Measurements from ENCODE around the gene DCP2. TPM values are rescaled to one million over a fixed set of nuclear protein-coding genes. Genes with fewer than 3 reads are reported as not detected.

The DCP2 gene
- total RNA-seq, 1 experiment from 2014 or later: 176 TPM

- H3K27me3 Mint-ChIP-seq (ENCODE audit: low read depth): no peaks in the 10 kb centered on the region
- Histone ChIP-seq H3K23me2 (ENCODE audit: insufficient read length, low read depth, low read length, poor library complexity, severe bottlenecking) (no peaks in the 10 kb centered on the region), H4K5ac (ENCODE audit: insufficient read length, low read depth, low read length) (no peak overlapping the region), H2AK5ac (ENCODE audit: insufficient read length, low read length) (no peak overlapping the region), H3K4ac (ENCODE audit: low read depth, low read length) (no peak overlapping the region), H4K91ac (ENCODE audit: insufficient read length, low read depth, low read length) (no peak overlapping the region), H3K79me2 (ENCODE audit: insufficient read depth, low read length) (no peaks in the 10 kb centered on the region), H3K9me3 (ENCODE audit: control insufficient read depth, low read depth, low read length) (no peaks in the 10 kb centered on the region), H3K27me3 (ENCODE audit: insufficient read depth, low read length) (no peaks in the 10 kb centered on the region), H4K20me1 (ENCODE audit: control insufficient read depth, insufficient read depth, insufficient read length) (no peaks in the 10 kb centered on the region), H3K56ac (ENCODE audit: insufficient read length, low read depth, low read length) (no peak overlapping the region), H3K4me1 (ENCODE audit: insufficient read depth, low read length) (no peaks in the 10 kb centered on the region; the same call in 1 of the 2 replicates), H3K18ac (ENCODE audit: insufficient read length, low read depth, low read length) (no peak overlapping the region), H3K79me1 (ENCODE audit: insufficient read depth, low read depth, low read length, poor library complexity, severe bottlenecking) (no peaks in the 10 kb centered on the region), H2BK5ac (ENCODE audit: insufficient read length, low read length) (no peak overlapping the region), H2BK12ac (ENCODE audit: insufficient read length, low read depth, low read length) (no peak overlapping the region), H3K27ac (ENCODE audit: insufficient read length, low read depth, low read length) (no peak overlapping the region), H2BK15ac (ENCODE audit: low read depth, low read length) (no peak overlapping the region), H2BK120ac (ENCODE audit: low read depth, low read length, poor library complexity, severe bottlenecking) (no peak overlapping the region), H3K9ac (ENCODE audit: extremely low read depth, insufficient read length, low read length) (no peak overlapping the region), H3K23ac (ENCODE audit: insufficient read length, low read depth, low read length) (no peak overlapping the region), H2BK20ac (ENCODE audit: low read depth, low read length, poor library complexity, severe bottlenecking) (no peak overlapping the region), H3T11ph (ENCODE audit: low read length) (no peak overlapping the region), H3K14ac (ENCODE audit: insufficient read depth, low read length) (no peak overlapping the region), H3K4me2 (ENCODE audit: insufficient read depth, insufficient read length, low read length) (no peak overlapping the region), H2AFZ (ENCODE audit: low read length) (no peak overlapping the region), H4K8ac (replicated peaks; ENCODE audit: insufficient read length, low read depth, low read length) (no peak overlapping the region)
- H3K4me1 Mint-ChIP-seq: peaks cover 15 to 16% of the 10 kb centered on the region in 2 experiments
- no CpG with 5 or more reads among the region's 5 CpGs for WGBS (ENCODE audit: extremely low coverage, insufficient read length, low lambda C conversion rate)
- H3K27ac Mint-ChIP-seq: peak overlapping the region in 1 of 3 experiments; percentile 73; a peak in 2 of 7 replicates
- H3K9me3 Mint-ChIP-seq: no peaks in the 10 kb centered on the region
- peaks cover 0 to 11% (median 5%) of the 10 kb centered on the region in 3 experiments; a peak in 3 of 7 replicates for H3K36me3 Mint-ChIP-seq (ENCODE audit: insufficient read depth in 1 of 3, low read depth in 3 of 3)
- DNase-seq: peak; percentile 1
- no peak overlapping the region for H3K4me3 Mint-ChIP-seq
- TF ChIP-seq, protein P1, sequence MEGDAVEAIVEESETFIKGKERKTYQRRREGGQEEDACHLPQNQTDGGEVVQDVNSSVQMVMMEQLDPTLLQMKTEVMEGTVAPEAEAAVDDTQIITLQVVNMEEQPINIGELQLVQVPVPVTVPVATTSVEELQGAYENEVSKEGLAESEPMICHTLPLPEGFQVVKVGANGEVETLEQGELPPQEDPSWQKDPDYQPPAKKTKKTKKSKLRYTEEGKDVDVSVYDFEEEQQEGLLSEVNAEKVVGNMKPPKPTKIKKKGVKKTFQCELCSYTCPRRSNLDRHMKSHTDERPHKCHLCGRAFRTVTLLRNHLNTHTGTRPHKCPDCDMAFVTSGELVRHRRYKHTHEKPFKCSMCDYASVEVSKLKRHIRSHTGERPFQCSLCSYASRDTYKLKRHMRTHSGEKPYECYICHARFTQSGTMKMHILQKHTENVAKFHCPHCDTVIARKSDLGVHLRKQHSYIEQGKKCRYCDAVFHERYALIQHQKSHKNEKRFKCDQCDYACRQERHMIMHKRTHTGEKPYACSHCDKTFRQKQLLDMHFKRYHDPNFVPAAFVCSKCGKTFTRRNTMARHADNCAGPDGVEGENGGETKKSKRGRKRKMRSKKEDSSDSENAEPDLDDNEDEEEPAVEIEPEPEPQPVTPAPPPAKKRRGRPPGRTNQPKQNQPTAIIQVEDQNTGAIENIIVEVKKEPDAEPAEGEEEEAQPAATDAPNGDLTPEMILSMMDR (conservative IDR thresholded peaks at IDR 0.05): no peak
Measured at GRCh38 chr5:113061846-113062780, 85.5 kb downstream of the DCP2 start.

Data from H9 (cell line).